NCI-H1105 treated with DMSO at 0.1 percent for 48 hours (cell line): ENCODE measurements around the gene SPATA21.

Source experiments
- DNase-seq: peaks from one replicate; lab custom pipeline; 2025; lab: John Stamatoyannopoulos, UW

The SPATA21 gene

DNA sequence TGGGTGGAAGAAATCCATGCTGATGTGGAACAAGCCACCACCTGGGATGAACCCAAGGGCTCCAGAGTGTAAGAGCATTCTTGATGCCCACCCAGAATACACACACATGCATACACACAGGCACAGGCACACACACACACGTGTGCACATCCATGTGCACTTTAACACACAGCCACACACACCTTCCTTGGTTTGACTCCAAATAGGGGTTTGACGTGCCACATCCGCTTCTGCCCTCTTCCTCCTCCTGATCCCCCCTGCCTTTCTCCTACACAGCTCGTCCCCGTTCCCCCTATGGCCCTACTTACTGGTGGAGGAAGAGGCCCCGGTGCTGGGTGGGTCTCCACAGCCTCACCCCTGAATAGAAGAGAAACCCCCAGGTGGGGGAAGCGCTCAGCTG lies 16.0 kb downstream of the SPATA21 start:
- no peak for DNase-seq

DNA sequence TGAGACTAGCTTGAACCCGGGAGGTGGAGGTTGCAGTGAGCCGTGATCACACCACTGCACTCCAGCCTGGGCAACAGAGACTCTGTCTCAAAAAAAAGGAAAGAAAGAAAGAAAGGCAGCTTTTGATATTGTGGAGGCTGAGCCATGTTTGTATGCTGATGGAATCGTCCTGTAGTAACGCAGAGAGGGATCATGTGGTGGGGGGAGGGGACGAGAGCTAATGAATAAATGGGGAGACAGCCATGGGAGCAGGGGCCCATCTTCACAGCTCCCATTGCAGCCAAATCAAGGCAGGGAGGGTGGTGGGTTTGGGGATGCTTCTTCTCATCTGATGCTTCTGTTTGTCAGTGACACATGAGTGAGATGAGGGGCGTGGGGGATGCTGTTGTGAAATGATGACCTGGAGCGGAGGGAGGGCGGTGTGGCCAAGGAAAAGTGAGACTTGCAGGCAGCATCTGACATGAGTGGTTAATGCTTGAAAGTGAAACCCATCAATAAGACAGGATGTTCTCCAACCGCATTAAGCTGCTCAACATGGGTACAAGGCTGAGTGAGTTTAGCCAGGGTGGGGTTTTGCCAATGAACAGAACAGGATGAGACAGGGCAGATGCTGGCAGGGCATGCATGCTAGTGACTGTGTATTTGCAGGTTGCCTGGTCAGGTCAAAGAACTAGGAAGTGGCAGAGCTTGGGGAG lies 16.7 kb downstream of the SPATA21 start:
- DNase-seq, result no peak

- DNase-seq, result no peak
Measured at GRCh38 chr1:16418823-16419425, 18.3 kb downstream of the SPATA21 start.

GRCh38 chr1:16413191-16413590 lies 24.0 kb downstream of the SPATA21 start:
- no peak for DNase-seq

DNA sequence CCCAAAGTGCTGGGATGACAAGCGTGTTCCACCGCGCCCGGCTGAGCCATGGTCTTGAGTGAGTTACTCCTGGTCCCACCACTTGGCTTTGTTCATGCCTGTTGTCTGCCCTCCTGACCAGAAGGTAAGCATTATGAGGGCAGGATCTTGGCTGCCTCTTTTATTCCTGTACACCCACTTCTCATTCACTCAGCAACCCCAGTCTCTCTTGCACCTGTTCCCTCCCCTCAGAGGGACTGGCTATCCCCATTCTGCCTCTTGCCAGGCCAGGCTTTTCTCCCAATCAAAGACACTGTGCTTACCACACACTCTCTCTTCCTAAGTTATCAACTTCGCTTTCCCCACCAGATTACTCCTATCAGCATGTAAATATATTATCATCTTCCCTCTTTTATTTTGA lies 26.4 kb downstream of the SPATA21 start:
- DNase-seq, result no peak

GRCh38 chr1:16409536-16410152 lies 27.6 kb downstream of the SPATA21 start:
- no peak for DNase-seq

GRCh38 chr1:16406868-16407267 lies 30.4 kb downstream of the SPATA21 start:
- no peak for DNase-seq

DNA sequence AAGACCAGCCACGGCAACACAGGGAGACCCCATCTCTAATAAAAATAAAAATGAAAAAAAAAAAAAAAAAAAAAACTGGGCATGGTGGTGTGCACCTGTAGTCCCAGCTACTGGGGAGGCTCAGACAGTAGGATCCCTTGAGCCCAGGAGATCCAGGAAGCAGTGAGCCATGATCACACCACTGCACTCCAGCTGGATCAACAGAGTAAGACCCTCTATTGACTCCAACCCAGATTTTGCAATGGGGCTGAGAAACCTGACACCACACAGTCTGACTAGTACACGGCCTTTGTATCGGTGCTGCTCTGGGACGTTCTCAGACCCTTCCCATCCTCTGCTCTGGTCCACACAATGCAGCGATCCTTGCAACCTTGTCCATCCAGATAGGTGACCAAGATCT lies 31.8 kb downstream of the SPATA21 start:
- DNase-seq, result no peak

DNA sequence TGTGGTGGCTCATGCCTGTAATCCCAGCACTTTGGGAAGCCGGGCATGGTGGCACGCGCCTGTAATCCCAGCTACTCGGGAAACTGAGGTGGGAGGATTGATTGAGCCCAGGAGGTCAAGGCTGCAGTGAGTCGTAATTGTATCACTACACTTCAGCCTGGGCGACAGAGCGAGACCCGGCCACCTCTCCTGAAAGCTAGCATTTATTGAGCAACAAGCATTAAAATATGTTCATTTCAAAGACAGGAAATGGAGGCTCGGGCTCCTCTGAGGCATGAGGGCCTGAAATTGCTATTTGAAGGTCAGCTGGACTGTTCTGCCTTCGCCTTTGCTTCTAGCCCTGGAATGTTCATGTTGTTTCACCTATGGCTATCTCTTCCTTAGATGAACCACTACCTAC lies 34.5 kb downstream of the SPATA21 start:
- no peak for DNase-seq

DNA sequence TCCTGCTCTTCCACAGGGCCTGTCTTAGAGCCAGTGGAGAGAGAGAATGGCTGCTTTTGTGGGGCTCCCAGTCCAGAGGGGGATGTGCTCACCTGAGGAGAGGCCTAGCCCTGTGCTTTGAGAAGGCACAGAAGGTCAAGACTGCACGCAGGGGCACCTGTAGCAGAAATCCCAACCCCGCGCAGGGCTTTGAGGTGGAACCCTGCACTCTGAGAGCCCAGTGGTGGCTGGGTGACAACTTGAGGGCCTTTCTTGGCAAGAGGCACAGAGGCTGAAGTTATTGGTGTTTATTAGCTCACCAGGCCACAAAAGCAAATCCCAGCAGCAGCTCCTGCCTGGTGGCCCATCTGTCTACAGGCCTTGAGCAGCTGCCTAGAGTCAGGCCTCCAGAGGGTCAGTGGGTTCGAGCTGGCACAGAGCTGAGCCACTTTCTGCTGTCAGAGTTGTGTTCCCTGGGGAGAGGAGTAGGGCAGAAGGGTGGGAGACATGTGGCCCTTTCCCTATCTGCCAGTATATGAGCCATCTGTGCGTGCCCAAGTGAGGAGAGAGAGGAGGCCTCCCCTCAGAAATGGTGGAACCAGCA lies 38.8 kb downstream of the SPATA21 start:
- no peak for DNase-seq

DNA sequence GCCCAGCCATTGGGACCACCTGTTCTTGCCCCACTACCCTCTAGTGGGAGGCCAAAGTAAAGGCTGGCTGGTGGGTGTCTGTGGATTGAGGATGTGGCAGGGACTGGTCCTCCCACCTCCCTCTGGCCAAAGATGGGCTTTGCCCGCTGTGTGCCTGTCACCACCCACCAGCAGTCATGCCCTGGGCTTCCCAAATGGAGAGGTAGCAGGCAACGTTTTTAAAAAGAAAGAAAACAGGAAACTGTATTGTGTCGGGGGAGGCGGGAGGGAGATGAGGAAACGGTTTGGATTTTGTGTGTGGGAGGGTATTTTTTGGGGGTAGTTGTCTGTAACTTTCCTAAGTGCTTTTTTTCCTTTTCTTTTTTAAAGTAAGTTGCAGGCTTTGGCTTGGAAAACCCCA lies 40.1 kb downstream of the SPATA21 start:
- DNase-seq, result no peak

DNA sequence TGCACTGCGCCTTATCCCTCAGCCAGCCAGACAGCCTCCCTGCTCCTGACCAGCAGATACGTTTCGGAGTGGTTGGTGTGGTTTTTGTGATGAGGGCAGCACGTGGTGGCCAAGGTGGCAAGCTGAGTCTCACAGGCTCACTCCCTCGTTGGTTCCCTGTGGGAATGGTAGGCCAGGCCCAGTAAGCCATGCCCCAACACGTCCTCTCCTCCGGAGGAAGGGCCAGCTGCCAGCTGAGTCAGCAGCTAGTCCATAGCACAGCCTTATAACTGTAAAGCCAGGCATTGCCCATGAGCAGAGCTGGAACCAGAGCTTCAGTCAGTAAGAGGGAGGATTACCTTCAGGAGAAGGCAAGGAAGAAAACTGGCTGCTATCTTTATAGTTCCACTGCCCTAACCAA lies 40.6 kb downstream of the SPATA21 start:
- DNase-seq, result peak; percentile 32

- no peak for DNase-seq
Measured at GRCh38 chr1:16394977-16395376, 42.2 kb downstream of the SPATA21 start.

GRCh38 chr1:16393570-16394521 lies 43.4 kb downstream of the SPATA21 start:
- DNase-seq, result no peak

DNA sequence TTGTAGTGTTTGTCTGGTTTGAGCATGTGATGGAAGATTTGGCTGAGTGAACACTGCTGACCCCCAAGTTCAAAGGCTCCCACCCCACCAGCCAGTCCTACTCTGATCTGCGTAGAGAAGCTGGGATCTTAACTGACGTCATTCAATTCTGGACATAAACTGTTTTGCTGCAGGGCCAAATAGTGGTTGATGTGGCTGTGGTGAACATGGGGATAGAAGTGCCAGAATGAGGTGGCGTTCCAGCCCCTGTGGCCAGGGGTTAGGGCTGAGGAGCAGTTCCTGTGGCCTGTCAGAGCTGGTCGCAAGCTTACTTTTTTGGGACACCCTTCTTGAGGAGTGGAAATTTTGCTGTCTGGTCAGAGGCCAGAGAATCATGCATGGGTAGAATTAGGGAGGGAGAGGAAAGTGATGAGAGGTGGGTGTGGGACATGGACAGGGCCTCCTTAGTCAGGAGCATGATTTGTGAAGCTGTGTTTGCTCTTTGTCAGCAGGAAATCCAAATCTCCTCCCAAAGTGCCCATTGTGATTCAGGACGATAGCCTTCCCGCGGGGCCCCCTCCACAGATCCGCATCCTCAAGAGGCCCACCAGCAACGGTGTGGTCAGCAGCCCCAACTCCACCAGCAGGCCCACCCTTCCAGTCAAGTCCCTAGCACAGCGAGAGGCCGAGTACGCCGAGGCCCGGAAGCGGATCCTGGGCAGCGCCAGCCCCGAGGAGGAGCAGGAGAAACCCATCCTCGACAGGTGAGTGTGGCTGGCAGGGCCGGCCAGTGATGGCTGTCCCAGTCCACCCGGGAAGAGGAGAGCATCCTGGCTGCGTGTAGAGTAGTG lies 44.3 kb downstream of the SPATA21 start:
- no peak for DNase-seq

- DNase-seq, result no peak
Measured at GRCh38 chr1:16391411-16391810, 45.8 kb downstream of the SPATA21 start.

GRCh38 chr1:16387201-16388188 lies 49.7 kb downstream of the SPATA21 start:
- peak; percentile 30 for DNase-seq

GRCh38 chr1:16386454-16387113 lies 50.6 kb downstream of the SPATA21 start:
- DNase-seq, result no peak
